Activated gamma-delta T cell treated with anti-CD3 and anti-CD28 coated beads, Interleukin-2, amount 50 U/mL, for 16 hours (primary cell): ENCODE data around the gene SFXN3.

Source experiments
- DNase-seq: peaks from one replicate; pipeline ENCODE4 v3.0.0-alpha.2; 2020; ENCODE audit warnings: low read depth

The SFXN3 gene

GRCh38 chr10:101000127-101000914 lies 30.7 kb upstream of the SFXN3 start:
- DNase-seq, result no peak

- no peak for DNase-seq
Measured at GRCh38 chr10:101000915-101001658, 29.9 kb upstream of the SFXN3 start.

DNA sequence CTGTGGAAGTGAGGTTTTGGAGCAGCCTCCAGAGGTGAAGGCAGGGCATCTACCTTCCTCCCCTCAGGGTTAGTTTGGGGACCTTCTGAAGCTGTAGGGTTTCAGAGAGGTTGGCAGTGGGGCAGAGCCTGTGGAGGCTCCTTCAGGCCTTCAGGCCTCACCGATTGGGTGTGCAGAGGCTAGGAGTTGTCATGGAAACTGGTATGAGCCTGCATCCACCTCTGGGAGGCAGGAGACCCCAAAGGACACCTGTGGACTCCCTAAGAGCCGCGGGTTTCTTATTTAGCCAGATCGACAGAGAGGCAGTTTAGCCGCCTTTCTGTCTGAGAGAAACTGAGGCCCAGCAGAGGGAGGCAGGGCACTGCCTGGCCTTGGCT lies 29.4 kb upstream of the SFXN3 start:
- DNase-seq, result no peak

DNA sequence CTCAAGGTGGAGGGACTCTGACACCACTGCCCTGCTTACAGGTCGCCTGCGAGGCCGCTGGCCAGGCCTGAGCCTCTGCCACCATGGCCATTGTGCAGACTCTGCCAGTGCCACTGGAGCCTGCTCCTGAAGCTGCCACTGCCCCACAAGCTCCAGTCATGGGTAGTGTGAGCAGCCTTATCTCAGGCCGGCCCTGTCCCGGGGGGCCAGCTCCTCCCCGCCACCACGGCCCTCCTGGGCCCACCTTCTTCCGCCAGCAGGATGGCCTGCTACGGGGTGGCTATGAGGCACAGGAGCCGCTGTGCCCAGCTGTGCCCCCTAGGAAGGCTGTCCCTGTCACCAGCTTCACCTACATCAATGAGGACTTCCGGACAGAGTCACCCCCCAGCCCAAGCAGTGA lies 28.6 kb upstream of the SFXN3 start:
- DNase-seq, result no peak

- DNase-seq, result no peak
Measured at GRCh38 chr10:101003639-101004206, 27.3 kb upstream of the SFXN3 start.

- no peak for DNase-seq
Measured at GRCh38 chr10:101005361-101005760, 25.7 kb upstream of the SFXN3 start.

DNA sequence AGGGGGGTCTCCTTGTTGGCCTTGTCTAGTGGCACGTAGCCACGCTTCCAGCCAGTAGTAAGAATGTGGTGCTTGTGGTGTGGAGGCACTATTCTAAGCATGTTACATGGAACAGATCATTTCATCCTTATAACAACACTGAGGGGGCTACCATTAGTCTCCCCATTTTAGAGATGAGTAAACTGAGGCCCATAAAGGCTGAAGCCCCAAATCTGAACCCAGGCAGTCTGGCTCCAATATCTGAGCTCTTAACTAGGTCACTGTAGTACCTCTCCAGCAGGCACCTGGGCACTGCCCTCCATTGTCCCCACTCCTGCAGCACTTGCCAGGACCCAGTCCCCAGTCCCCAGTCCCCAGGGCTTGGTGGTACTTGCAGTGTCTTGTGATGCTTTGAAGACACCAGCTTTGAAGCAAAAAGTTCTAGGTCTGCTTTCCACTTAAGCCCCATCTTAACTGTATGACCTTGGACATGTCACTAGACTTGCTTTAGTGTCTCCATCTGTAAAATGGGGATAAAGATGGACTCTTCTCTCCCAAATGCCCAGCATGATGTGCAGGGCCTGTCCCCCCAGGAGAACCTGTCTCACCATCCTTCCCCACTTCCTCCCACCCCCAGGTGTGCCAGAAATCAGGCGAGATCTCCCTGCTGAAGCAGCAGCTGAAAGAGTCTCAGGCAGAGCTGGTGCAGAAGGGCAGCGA lies 25.0 kb upstream of the SFXN3 start:
- DNase-seq, result no peak

GRCh38 chr10:101006593-101007098 lies 24.4 kb upstream of the SFXN3 start:
- DNase-seq, result no peak

DNA sequence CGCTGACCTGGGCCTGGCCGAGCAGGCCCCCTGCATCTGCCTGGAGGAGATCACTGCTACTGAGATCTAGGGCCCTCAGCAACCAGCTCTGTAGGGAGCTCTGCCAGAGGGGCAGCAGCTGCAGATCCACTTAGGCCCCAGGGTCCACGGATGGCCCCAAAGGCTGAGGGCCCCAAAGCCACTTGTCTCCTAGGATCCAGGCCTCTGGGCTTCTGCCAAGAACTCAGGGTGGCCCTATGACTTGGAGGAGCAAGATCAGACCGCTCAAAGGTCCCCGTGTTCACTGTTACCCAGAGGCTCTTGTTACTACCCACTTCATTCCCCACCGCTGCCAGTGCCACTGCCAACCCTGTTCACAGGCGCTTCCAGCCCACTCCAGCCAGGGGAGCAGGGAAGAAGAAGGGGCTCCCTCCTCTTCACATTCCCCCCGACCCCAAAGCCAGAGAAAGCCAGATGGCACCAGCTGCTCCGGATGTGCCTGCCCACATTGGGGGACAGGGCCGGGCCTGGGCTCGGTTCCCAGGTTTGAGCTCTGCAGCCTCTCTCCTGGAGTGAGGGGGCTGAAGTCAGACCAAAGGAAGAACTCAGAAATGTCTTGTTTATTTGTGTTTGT lies 23.8 kb upstream of the SFXN3 start:
- no peak for DNase-seq

DNA sequence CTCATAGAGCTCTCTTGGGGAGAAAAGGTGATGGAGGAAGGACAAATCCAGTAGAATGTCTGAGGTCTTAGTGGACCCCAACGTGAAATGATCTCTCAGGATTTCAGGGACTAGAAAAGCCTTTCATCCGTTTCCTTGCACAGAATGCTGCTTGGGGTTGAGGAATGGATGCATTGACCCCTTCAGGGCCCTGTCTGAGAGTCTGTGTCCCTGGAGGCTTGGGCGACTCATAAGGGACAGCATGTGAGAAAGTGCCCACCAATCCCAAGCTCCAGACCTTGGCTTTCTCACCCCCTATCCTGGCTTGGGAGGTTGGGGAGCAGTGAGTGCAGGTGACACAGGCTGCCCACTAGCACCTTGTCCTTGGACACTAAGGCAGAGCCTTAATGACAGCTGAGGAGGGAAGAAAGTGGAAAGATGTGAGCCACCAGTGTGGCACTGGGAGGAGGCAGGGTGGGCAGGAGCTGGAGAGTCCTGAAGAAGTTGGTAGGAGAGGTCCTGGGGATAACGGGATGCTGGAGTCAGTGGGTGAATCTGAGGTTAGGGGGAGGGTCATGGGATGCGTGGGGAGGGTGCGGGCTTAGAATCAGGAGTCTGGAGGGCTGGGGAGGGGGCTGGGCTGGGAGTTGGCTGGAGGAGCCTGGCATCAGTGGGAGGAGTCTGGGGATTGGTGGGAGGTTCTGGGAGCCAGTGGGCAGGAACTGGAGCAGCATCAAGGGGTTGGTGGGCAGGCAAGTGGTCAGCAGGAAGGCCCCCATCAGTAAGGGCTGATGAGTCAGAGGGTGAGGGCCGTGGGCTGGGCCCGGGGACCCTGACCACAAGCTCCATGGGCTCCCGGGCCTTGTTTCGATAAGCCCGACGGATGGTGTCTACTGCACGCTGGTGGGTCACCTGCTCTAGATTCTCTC lies 22.9 kb upstream of the SFXN3 start:
- DNase-seq, result no peak

GRCh38 chr10:101008823-101009423 lies 22.1 kb upstream of the SFXN3 start:
- DNase-seq, result no peak

- no peak for DNase-seq
Measured at GRCh38 chr10:101010329-101010728, 20.7 kb upstream of the SFXN3 start.

- DNase-seq, result no peak
Measured at GRCh38 chr10:101011517-101012423, 19.3 kb upstream of the SFXN3 start.

GRCh38 chr10:101012525-101013364 lies 18.3 kb upstream of the SFXN3 start:
- peak; percentile 64 for DNase-seq

DNA sequence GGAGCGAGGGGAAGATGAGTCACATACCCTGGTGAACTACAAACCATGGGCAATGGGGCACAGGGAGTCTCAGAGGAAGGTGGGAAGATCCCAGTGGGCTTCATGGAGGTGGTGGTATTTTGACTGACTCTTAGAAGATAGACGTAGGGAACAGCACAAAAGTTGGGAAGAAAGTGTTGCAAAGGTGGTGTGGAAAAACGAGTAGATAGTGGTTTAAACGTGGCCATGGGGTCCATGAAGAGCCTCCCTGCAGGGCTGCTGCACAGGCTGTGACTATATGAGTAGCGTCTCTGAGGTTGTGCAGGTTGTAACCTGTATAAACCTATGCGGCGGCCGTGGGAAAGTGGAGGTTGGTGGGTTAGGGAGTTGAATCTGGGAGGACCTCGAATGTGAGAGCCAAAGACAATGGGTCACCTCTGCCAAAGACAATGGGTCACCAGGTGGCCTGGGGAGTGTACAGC lies 17.6 kb upstream of the SFXN3 start:
- DNase-seq, result no peak

- DNase-seq, result peak; percentile 57
Measured at GRCh38 chr10:101014230-101014884, 16.7 kb upstream of the SFXN3 start.

DNA sequence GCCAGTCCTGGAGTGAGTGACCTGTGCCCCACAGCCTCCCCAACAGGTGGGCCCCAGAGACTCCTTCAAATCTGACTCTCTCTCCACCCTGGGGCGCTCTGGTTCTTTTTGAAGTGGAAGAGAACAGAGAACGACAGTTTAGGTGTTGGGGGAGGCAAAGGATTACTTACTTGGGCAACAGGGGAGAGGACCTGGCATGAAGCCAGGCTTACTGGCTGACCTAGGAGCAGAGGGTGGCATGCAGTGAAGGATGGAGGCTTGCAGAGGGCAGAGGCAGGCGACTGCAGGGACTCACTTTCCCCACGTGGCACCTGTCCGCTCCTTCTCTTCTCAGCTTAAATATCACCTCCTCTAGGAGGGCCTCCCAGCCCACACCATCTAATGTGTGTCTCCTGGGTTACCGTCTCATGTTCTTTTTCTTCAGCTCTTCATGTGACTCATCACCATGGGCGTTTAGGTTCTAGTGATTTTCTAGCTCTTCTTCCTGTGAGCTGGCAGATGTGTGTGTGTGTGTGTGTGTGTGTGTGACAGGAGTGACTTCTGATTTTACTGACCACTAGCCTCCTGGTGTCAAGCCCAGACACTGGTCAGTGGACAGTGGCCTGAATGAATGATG lies 16.0 kb upstream of the SFXN3 start:
- no peak for DNase-seq
